Mammary epithelial cell (primary cell): ENCODE measurements around the gene NME7.
"Not testable (repeated sequence)": the region's sequence is repeated elsewhere in the genome, so short reads cannot be mapped to it uniquely, and the experiment has no call there.

Experiments
- EZH2 ChIP-seq: IDR thresholded peaks from 2 replicates; pipeline ENCODE4 v1.6.1; 2012; ENCODE audit warnings: low read length, inconsistent platforms, borderline replicate concordance
- TF ChIP-seq, protein P1 (sequence below), 2 donors: IDR thresholded peaks in 1 of 2; conservative IDR thresholded peaks in 1 of 2; 2 replicates each; pipeline ENCODE4 v1.5.1; 2011 to 2012; ENCODE audit warnings: inconsistent platforms in 2 of 2, low read length in 2 of 2, mild to moderate bottlenecking in 2 of 2, control low read depth in 1 of 2, low read depth in 1 of 2; ENCODE audit not compliant: insufficient read depth in 1 of 2; ENCODE audit errors: extremely low read depth in 1 of 2

DNA sequence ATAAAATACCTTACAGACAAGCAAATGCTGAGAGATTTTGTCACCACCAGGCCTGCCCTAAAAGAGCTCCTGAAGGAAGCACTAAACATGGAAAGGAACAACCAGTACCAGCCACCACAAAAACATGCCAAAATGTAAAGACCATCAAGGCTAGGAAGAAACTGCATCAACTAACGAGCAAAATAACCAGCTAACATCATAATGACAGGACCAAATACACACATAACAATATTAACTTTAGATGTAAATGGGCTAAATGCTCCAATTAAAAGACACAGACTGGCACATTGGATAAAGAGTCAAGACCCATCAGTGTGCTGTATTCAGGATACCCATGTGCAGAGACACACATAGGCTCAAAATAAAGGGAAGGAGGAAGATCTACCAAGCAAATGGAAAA is 35.0 kb upstream of the NME7 start:
- TF ChIP-seq, protein P1, sequence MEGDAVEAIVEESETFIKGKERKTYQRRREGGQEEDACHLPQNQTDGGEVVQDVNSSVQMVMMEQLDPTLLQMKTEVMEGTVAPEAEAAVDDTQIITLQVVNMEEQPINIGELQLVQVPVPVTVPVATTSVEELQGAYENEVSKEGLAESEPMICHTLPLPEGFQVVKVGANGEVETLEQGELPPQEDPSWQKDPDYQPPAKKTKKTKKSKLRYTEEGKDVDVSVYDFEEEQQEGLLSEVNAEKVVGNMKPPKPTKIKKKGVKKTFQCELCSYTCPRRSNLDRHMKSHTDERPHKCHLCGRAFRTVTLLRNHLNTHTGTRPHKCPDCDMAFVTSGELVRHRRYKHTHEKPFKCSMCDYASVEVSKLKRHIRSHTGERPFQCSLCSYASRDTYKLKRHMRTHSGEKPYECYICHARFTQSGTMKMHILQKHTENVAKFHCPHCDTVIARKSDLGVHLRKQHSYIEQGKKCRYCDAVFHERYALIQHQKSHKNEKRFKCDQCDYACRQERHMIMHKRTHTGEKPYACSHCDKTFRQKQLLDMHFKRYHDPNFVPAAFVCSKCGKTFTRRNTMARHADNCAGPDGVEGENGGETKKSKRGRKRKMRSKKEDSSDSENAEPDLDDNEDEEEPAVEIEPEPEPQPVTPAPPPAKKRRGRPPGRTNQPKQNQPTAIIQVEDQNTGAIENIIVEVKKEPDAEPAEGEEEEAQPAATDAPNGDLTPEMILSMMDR (conservative IDR thresholded peaks at IDR 0.05 in 1 of 2, IDR thresholded peaks at IDR 0.05 in 1 of 2; ENCODE audit: extremely low read depth in 1 of 2, insufficient read depth in 1 of 2, low read depth in 1 of 2, low read length in 2 of 2) = not testable (repeated sequence)
- TF ChIP-seq EZH2 = not testable (repeated sequence)
